IPS-NIHi7 (cell line): ENCODE data around the gene PACS2.
"Not testable (repeated sequence)": the region's sequence is repeated elsewhere in the genome, so short reads cannot be mapped to it uniquely, and the experiment has no call there.

Experiments used
- DNase-seq: peaks from one replicate; pipeline ENCODE4 v3.0.0; 2012; ENCODE audit warnings: mixed read lengths; ENCODE audit errors: extremely low spot score

PACS2 gene

GRCh38 chr14:105348945-105349699, 34.6 kb downstream of the PACS2 start:
- DNase-seq = no peak

- DNase-seq = no peak
Observed at GRCh38 chr14:105349992-105350391, 35.4 kb downstream of the PACS2 start.

DNA sequence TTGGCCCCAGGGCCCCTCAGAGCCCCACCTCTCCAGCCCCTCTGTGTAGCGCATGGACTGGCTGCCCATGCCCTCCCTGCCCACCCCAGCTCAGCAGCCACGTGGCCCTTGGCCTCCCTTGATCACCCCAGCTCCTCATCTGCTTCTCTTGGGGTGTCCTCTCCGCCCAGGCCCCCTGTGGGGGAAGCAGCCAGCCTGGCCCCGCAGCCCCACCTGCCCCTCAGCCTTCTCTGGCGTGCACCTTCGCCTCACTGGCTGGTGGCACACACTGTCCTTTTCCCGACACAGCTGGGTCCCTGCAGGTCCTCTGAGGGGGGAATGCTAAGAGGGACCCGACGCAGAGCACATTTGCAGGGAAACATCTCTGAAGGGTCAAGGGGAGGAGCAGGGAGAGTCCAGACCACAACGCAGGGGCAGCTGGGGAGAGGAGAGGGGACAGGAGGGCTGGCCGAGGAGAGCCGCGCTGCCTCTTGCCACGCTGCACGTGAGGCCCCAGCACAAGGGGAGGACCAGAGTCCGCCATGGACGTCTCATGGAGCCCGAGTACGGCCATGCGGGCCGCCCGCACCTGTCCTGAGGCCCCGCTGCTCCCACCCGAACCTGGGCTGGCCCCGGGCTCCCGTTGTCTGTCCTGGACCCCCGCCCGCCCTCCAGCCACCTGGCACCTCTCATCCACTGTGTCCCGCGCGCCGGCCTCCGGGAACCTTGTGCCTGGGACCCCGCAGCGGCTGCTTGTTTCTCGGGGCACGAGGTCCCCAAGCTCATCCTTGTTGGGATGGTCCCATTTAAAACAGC, 36.1 kb downstream of the PACS2 start:
- no peak for DNase-seq

GRCh38 chr14:105351410-105351809, 36.9 kb downstream of the PACS2 start:
- DNase-seq = no peak

DNA sequence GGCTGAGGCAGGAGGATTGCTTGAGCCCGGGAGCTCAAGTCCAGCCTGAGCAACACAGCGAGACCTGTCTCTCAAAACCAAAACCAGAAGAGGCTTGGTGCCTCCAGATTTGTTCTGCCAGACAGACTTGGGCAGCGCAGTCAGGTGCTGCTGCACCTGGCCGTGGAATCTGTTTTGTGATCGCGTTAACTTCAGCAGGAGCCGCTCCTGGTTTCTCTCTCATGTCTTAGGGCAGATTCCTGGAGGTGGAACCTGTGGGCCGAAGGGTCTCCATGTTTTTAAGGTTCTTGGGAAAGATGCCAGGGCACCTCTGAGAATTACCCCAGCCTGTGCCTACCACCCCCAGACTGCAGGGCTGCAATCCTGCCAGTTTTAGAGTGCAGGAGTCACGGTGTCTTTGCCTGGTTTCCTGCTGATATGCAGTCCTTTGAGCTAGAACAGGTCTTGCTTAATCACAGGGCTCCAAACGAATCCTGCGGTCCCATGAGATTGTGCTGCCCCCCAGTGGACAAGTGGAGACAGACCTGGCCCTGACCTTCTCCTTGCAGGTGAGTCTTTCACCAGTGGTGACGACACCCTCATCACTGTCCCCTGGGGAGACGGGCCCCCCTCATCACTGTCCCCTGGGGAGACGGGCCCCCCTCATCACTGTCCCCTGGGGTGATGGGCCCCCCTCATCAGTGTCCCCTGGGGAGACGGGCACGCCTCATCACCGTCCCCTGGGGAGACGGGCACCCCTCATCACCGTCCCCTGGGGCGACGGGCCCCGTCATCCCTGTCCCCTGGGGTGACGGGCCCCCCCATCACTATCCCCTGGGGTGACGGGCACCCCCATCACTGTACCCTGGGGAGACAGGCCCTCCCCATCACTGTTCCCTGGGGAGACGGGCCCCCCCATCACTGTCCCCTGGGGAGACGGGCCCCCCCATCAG, 37.6 kb downstream of the PACS2 start:
- peak; percentile 95 for DNase-seq

DNA sequence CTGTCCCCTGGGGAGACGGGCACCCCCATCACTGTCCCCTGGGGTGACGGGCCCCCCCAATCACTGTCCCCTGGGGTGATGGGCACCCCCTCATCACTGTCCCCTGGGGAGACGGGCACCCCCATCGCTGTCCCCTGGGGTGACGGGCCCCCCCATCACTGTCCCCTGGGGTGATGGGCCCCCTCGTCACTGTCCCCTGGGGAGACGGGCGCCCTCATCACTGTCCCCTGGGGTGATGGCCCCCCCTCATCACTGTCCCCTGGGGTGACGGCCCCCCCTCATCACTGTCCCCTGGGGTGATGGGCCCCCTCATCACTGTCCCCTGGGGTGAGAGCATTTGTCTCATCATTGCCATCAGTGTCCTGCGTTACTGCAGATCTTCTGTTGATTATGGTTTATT, 38.6 kb downstream of the PACS2 start:
- no peak for DNase-seq

DNA sequence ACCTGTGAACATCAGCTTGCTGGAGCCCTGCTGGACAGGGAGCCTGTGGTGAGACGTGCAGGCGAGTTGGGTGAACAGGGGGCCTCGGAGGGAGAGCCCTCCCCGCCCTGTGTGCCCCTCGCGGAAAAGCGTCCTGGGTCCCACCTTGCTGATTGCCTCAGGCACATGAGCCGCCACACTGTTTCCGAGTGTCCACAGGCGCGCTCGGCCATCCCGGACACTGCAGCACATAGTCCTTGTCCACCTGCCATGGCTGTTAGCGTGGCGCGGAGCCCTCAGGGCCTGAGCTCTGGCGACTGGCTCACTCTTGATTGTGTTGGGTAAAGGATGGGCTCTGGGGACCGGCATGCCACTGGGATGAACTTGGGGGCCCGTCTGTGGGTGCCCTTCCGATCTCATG, 40.0 kb downstream of the PACS2 start:
- DNase-seq = no peak

GRCh38 chr14:105355049-105355575, 40.6 kb downstream of the PACS2 start:
- no peak for DNase-seq

DNA sequence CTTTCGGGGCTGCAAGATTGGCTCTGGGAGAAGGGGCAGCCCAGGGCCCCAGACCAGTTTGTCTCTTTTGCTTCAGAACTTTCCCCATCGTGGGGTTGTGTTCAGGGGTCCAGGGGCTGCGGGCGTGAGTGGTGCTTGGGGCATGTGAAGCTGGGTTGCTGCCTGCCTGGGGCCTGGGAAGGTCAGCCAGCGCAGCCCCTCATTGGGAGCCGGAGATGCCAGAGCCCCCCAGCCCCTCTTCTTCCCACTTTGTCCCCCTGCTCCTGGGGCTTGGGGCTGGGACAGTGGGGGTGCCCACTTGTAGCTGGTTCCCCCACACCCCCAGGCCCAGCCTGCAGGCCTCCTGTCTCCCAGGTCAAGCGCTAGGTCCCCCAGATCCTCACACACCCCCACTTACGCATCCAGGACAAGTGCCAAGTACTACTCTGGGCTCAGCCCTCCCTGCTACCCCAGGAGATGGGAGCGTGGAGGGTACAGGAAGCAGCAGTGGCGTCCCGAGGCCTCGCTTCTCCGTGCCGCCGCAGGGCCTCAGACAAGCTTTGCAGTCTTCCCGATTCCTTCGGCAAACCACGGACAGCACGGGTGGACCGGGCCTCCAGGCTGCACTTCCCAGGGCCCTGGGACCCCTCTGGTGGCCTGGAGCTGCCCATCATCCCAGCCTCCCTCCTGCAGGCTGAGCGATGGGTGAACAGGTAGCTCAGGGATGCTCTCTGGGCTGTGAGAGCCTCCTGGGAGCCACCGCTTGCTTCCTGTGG, 41.5 kb downstream of the PACS2 start:
- DNase-seq = no peak

GRCh38 chr14:105356927-105357326, 42.4 kb downstream of the PACS2 start:
- no peak for DNase-seq

DNA sequence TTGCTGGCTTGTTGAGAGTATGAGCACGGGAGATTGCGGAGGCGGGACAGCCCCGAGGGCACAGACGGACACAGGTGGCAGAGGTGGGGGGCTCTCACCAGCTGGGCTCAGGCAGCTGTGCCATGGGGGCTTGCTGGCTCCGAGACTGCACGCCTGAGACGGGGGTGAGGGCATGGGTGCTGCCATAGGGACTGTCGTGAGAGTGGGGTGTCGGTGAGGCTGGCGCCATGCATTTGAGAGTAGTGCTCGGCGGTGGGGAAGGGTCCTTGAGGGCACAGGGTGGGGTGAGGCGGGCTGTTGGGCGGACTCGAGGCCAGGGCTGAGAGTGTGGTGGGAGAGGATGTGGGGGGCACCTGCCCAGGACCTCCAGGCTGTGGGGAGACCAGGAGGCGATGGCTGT, 43.1 kb downstream of the PACS2 start:
- no peak for DNase-seq

- no peak for DNase-seq
Observed at GRCh38 chr14:105358140-105358846, 43.7 kb downstream of the PACS2 start.

GRCh38 chr14:105358943-105359342, 44.4 kb downstream of the PACS2 start:
- DNase-seq = no peak

- DNase-seq = not testable (repeated sequence)
Observed at GRCh38 chr14:105361412-105361811, 46.9 kb downstream of the PACS2 start.

DNA sequence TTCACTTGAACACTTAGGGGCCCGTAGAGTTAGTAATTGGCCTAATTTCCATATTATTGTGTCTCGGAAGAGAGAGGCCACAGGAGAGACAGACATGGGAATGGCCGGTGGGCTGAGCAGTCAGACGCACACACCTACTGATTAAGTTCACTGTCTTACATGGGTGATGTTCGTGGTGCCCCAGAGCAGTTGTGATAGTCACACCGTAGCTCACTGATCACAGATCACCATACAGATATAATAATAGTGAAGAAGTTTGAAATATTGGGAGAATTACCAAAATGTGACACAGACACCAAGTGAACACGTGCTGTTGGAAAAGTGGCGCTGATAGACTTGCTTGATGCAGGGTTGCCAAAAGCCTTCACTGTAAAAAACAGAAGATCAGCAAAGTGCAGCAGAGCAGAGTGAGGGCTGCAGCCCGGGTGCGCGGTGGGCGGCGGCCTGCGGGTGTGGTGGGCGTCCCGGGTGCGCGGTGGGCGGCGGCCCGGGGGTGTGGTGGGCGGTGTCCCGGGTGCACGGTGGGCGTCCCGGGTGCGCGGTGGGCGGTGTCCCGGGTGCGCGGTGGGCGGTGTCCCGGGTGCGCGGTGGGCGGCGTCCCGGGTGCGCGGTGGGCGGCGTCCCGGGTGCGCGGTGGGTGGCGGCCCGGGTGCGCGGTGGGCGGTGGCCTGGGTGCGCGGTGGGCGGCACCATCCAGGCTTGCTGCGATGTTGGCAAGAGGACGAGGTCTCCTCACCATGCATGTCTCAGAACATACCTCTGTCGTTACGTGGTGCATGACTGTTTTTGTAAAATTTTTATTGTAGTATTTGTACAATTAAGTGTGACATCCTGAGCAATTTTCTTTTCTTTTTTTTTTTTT, 49.5 kb downstream of the PACS2 start:
- no peak for DNase-seq

DNA sequence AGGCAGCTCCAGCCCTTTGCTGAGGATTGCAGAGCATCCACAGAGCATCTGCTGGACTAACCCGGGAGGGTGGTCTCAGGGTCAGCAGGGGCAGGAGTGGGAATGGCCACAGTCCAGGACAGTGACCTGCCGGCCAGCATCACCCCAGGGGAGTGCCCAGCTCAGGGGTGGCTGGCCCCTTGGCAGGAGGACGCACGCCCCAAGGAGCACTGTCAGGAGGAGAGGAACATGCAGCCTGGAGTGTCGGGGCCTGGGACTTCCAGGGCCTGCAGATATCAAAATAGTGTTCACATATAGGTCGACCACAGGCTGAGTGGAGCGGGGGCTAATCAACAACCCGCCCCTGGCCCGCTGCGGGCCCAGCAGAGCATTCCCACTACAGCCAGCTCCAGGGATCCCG, 50.6 kb downstream of the PACS2 start:
- no peak for DNase-seq

- no peak for DNase-seq
Observed at GRCh38 chr14:105365681-105366080, 51.1 kb downstream of the PACS2 start.

GRCh38 chr14:105366386-105367074, 52.0 kb downstream of the PACS2 start:
- DNase-seq = no peak
